ENCODE data around the gene TSPAN32.

The TSPAN32 gene

GRCh38 chr11:2325123-2325522 lies 23.3 kb downstream of the TSPAN32 start:
- Histone ChIP-seq H3K4me3 (ENCODE audit: low read length) (no peak overlapping the region), H4K20me1 (ENCODE audit: insufficient read depth, low read length) (no peaks in the 10 kb centered on the region), H3K9me3 (ENCODE audit: insufficient read depth, low read length) (no peaks in the 10 kb centered on the region), H3K4me2 (ENCODE audit: low read length) (no peak overlapping the region), H3K4me1 (ENCODE audit: low read length) (no peaks in the 10 kb centered on the region), H3K79me2 (ENCODE audit: low read length) (no peaks in the 10 kb centered on the region), H3K9ac (ENCODE audit: low read length) (no peak overlapping the region), H3K27me3 (ENCODE audit: low read depth, low read length) (no peaks in the 10 kb centered on the region), H2AFZ (ENCODE audit: low read depth, low read length) (no peak overlapping the region), H3K27ac (ENCODE audit: low read length) (no peak overlapping the region), H3K36me3 (replicated peaks; ENCODE audit: low read depth, low read length) (no peaks in the 10 kb centered on the region)
- no peak for TF ChIP-seq EZH2phosphoT487 (IDR thresholded peaks at IDR 0.05; ENCODE audit: low read depth)

- TF ChIP-seq EZH2phosphoT487 (IDR thresholded peaks at IDR 0.05; ENCODE audit: low read depth) (no peak), CTCF (IDR thresholded peaks at IDR 0.05; ENCODE audit: low read depth, low read length) (no peak)
- Histone ChIP-seq H3K4me2 (ENCODE audit: low read length) (no peak overlapping the region), H3K4me1 (ENCODE audit: low read length) (no peaks in the 10 kb centered on the region), H3K9ac (ENCODE audit: low read length) (no peak overlapping the region), H3K79me2 (ENCODE audit: low read length) (no peaks in the 10 kb centered on the region), H4K20me1 (ENCODE audit: insufficient read depth, low read length) (no peaks in the 10 kb centered on the region), H3K27ac (ENCODE audit: low read length) (no peak overlapping the region), H3K9me3 (ENCODE audit: insufficient read depth, low read length) (no peaks in the 10 kb centered on the region), H3K4me3 (ENCODE audit: low read length) (no peak overlapping the region), H3K36me3 (replicated peaks; ENCODE audit: low read depth, low read length) (no peaks in the 10 kb centered on the region), H3K27me3 (ENCODE audit: low read depth, low read length) (no peaks in the 10 kb centered on the region), H2AFZ (ENCODE audit: low read depth, low read length) (no peak overlapping the region)
Measured at GRCh38 chr11:2325719-2326118, 23.9 kb downstream of the TSPAN32 start.

GRCh38 chr11:2327032-2327431 lies 25.2 kb downstream of the TSPAN32 start:
- Histone ChIP-seq H3K79me2 (ENCODE audit: low read length) (no peaks in the 10 kb centered on the region), H4K20me1 (ENCODE audit: insufficient read depth, low read length) (no peaks in the 10 kb centered on the region), H3K9me3 (ENCODE audit: insufficient read depth, low read length) (no peaks in the 10 kb centered on the region), H3K4me2 (ENCODE audit: low read length) (no peak overlapping the region), H3K4me3 (ENCODE audit: low read length) (no peak overlapping the region), H3K27ac (ENCODE audit: low read length) (no peak overlapping the region), H3K4me1 (ENCODE audit: low read length) (no peaks in the 10 kb centered on the region), H3K27me3 (ENCODE audit: low read depth, low read length) (no peaks in the 10 kb centered on the region), H2AFZ (ENCODE audit: low read depth, low read length) (no peak overlapping the region), H3K9ac (ENCODE audit: low read length) (no peak overlapping the region), H3K36me3 (replicated peaks; ENCODE audit: low read depth, low read length) (no peaks in the 10 kb centered on the region)
- TF ChIP-seq CTCF (IDR thresholded peaks at IDR 0.05; ENCODE audit: low read depth, low read length) (no peak), EZH2phosphoT487 (IDR thresholded peaks at IDR 0.05; ENCODE audit: low read depth) (no peak)

GRCh38 chr11:2328021-2328420 lies 26.2 kb downstream of the TSPAN32 start:
- no peaks in the 10 kb centered on the region for H3K36me3 ChIP-seq (replicated peaks; ENCODE audit: low read depth, low read length)
- no peaks in the 10 kb centered on the region for H3K4me1 ChIP-seq (ENCODE audit: low read length)
- H3K9me3 ChIP-seq (ENCODE audit: insufficient read depth, low read length), result no peaks in the 10 kb centered on the region
- H3K4me2 ChIP-seq (ENCODE audit: low read length), result no peak overlapping the region
- H2AFZ ChIP-seq (ENCODE audit: low read depth, low read length), result no peak overlapping the region
- no peaks in the 10 kb centered on the region for H4K20me1 ChIP-seq (ENCODE audit: insufficient read depth, low read length)
- no peaks in the 10 kb centered on the region for H3K27me3 ChIP-seq (ENCODE audit: low read depth, low read length)
- no peak for TF ChIP-seq EZH2phosphoT487 (IDR thresholded peaks at IDR 0.05; ENCODE audit: low read depth)
- TF ChIP-seq CTCF (IDR thresholded peaks at IDR 0.05; ENCODE audit: low read depth, low read length), result no peak
- H3K9ac ChIP-seq (ENCODE audit: low read length), result no peak overlapping the region
- H3K27ac ChIP-seq (ENCODE audit: low read length), result no peak overlapping the region
- no peak overlapping the region for H3K4me3 ChIP-seq (ENCODE audit: low read length)
- H3K79me2 ChIP-seq (ENCODE audit: low read length), result no peaks in the 10 kb centered on the region

Measured in OCI-LY3 (cell line).